ENCODE data around the gene SLC44A5. TPM values are rescaled to one million over a fixed set of nuclear protein-coding genes. Genes with fewer than 3 reads are reported as not detected.

Gene SLC44A5
- total and polyA plus RNA-seq, 4 donors, result 0.13 to 1.1 (median 0.22) TPM

GRCh38 chr1:75472089-75472970 lies 138.6 kb downstream of the SLC44A5 start:
- H3K27me3 ChIP-seq (ENCODE audit: control insufficient read depth in 4 of 4, insufficient read depth in 4 of 4, low read length in 3 of 4), result no peaks in the 10 kb centered on the region
- WGBS, result 81% methylated on average over 5 of the region's 5 CpGs
- no peak for TF ChIP-seq HNF4A (conservative IDR thresholded peaks at IDR 0.05)
- no peak for TF ChIP-seq ZBTB33 (IDR thresholded peaks at IDR 0.05)
- no peak for TF ChIP-seq GABPA (IDR thresholded peaks at IDR 0.05 in 1 of 2, conservative IDR thresholded peaks at IDR 0.05 in 1 of 2)
- TF ChIP-seq FOXA1 (IDR thresholded peaks at IDR 0.05), result no peak
- no peak for TF ChIP-seq FOXA2 (IDR thresholded peaks at IDR 0.05)
- TF ChIP-seq REST (IDR thresholded peaks at IDR 0.05), result no peak
- TF ChIP-seq NR2F2 (IDR thresholded peaks at IDR 0.05), result no peak
- no peak for TF ChIP-seq EGR1 (IDR thresholded peaks at IDR 0.05; ENCODE audit: low read depth in 2 of 2)
- no peak for TF ChIP-seq RAD21 (IDR thresholded peaks at IDR 0.05)
- no peak for TF ChIP-seq YY1 (IDR thresholded peaks at IDR 0.05)
- TF ChIP-seq MAX (IDR thresholded peaks at IDR 0.05), result no peak
- no peak for TF ChIP-seq HNF4G (IDR thresholded peaks at IDR 0.05)
- TF ChIP-seq TAF1 (conservative IDR thresholded peaks at IDR 0.05), result no peak
- no peak for TF ChIP-seq CTCF (IDR thresholded peaks at IDR 0.05; ENCODE audit: low read depth, low read length, missing input control)

GRCh38 chr1:75471252-75471651 lies 139.7 kb downstream of the SLC44A5 start:
- Histone ChIP-seq H3K4me1 (ENCODE audit: control insufficient read depth in 4 of 4, insufficient read depth in 4 of 4, low read length in 3 of 4) (no peaks in the 10 kb centered on the region), H3K9me3 (ENCODE audit: control insufficient read depth in 4 of 4, low read length in 3 of 4) (no peaks in the 10 kb centered on the region), H3K27ac (ENCODE audit: low read depth in 1 of 2, low read length in 2 of 2) (no peak overlapping the region), H3K36me3 (ENCODE audit: control insufficient read depth in 4 of 4, insufficient read depth in 3 of 4, low read depth in 1 of 4, low read length in 3 of 4) (no peaks in the 10 kb centered on the region), H3K4me3 (ENCODE audit: low read depth in 1 of 3, low read length in 3 of 3) (no peak overlapping the region), H3K9ac (ENCODE audit: low read depth in 1 of 2, low read length in 2 of 2) (no peak overlapping the region), H3K27me3 (ENCODE audit: control insufficient read depth in 4 of 4, insufficient read depth in 4 of 4, low read length in 3 of 4) (no peaks in the 10 kb centered on the region)
- no peak for DNase-seq (ENCODE audit: low spot score)
- 59% methylated on average over 3 of the region's 3 CpGs for WGBS
- TF ChIP-seq EGR1 (IDR thresholded peaks at IDR 0.05; ENCODE audit: low read depth in 2 of 2) (no peak), ATF3 (IDR thresholded peaks at IDR 0.05) (no peak), MAX (IDR thresholded peaks at IDR 0.05) (no peak), FOXA1 (IDR thresholded peaks at IDR 0.05) (no peak), TAF1 (conservative IDR thresholded peaks at IDR 0.05) (no peak), SP1 (IDR thresholded peaks at IDR 0.05) (no peak), FOXA2 (IDR thresholded peaks at IDR 0.05) (no peak), REST (IDR thresholded peaks at IDR 0.05) (no peak), YY1 (IDR thresholded peaks at IDR 0.05) (no peak), RXRA (IDR thresholded peaks at IDR 0.05) (no peak), HNF4G (IDR thresholded peaks at IDR 0.05) (no peak)

More at GRCh38 chr1:75472089-75472970, 138.6 kb downstream of the SLC44A5 start:
- H3K9ac ChIP-seq (ENCODE audit: low read depth in 1 of 2, low read length in 2 of 2), result no peak overlapping the region
- H3K36me3 ChIP-seq (ENCODE audit: control insufficient read depth in 4 of 4, insufficient read depth in 3 of 4, low read depth in 1 of 4, low read length in 3 of 4), result no peaks in the 10 kb centered on the region
- no peak for DNase-seq (ENCODE audit: low spot score)
- no peak overlapping the region for H3K4me3 ChIP-seq (ENCODE audit: low read depth in 1 of 3, low read length in 3 of 3)
- H3K9me3 ChIP-seq (ENCODE audit: control insufficient read depth in 4 of 4, low read length in 3 of 4), result no peaks in the 10 kb centered on the region
- no peaks in the 10 kb centered on the region for H3K4me1 ChIP-seq (ENCODE audit: control insufficient read depth in 4 of 4, insufficient read depth in 4 of 4, low read length in 3 of 4)
- H3K27ac ChIP-seq (ENCODE audit: low read depth in 1 of 2, low read length in 2 of 2), result no peak overlapping the region
